Natural killer cell (primary cell): ENCODE results near the gene GNG2. TPM values are rescaled to one million over a fixed set of nuclear protein-coding genes. Genes with fewer than 3 reads are reported as not detected.

Experiments used
- ATAC-seq, 3 donors: fragments of 150-1000 bp in 2 of 3; fragments of 200-7000 bp in 1 of 3; cut with Tn5 transposase; 1 replicate in 1 of 3; 2 replicates in 2 of 3; pipeline ENCODE4 v1.10.0; 2021; ENCODE audit warnings: mild to moderate bottlenecking in 2 of 3, moderate library complexity in 2 of 3
- DNase-seq, 2 donors: peaks; one replicate each; pipeline versions ENCODE4 v3.0.0 to v3.0.0-alpha.2; 2013 to 2021; ENCODE audit warnings: mixed read lengths in 1 of 2
- H3K27ac ChIP-seq: one replicate; pipeline ENCODE4 v1.5.1; 2013; ENCODE audit warnings: mild to moderate bottlenecking, low read length
- H3K27me3 ChIP-seq: one replicate; pipeline ENCODE4 v1.6.1; 2013; ENCODE audit warnings: low read length; ENCODE audit not compliant: control insufficient read depth, insufficient read depth
- H3K36me3 ChIP-seq: one replicate; pipeline ENCODE4 v1.6.1; 2013; ENCODE audit warnings: low read length; ENCODE audit not compliant: control insufficient read depth, insufficient read depth
- H3K4me1 ChIP-seq: one replicate; pipeline ENCODE4 v1.6.1; 2013; ENCODE audit warnings: low read length; ENCODE audit not compliant: control insufficient read depth, insufficient read depth
- H3K4me3 ChIP-seq: one replicate; pipeline ENCODE4 v1.5.1; 2013; ENCODE audit warnings: low read length
- H3K9me3 ChIP-seq: one replicate; pipeline ENCODE4 v1.6.1; 2013; ENCODE audit warnings: low read length; ENCODE audit not compliant: control insufficient read depth, insufficient read depth
- H3K27ac Mint-ChIP-seq, 2 donors: one replicate each; pipeline ENCODE4 v1.8.0; 2022; ENCODE audit warnings: mild to moderate bottlenecking in 2 of 2, mixed read lengths in 2 of 2, moderate library complexity in 1 of 2
- H3K27me3 Mint-ChIP-seq, 2 donors: one replicate each; pipeline ENCODE4 v1.8.0; 2022; ENCODE audit warnings: low read depth in 2 of 2, mixed read lengths in 2 of 2
- H3K36me3 Mint-ChIP-seq: one replicate; pipeline ENCODE4 v1.8.0; 2022; ENCODE audit warnings: mixed read lengths
- H3K4me1 Mint-ChIP-seq, 2 donors: one replicate each; pipeline ENCODE4 v1.8.0; 2022; ENCODE audit warnings: mixed read lengths in 2 of 2
- H3K4me3 Mint-ChIP-seq: one replicate; pipeline ENCODE4 v1.8.0; 2022; ENCODE audit warnings: mild to moderate bottlenecking, moderate library complexity, mixed read lengths
- H3K9me3 Mint-ChIP-seq, 2 donors: one replicate each; pipeline ENCODE4 v1.8.0; 2022; ENCODE audit warnings: mixed read lengths in 2 of 2
- CTCF ChIP-seq: fragments of 200-600 bp; IDR thresholded peaks from one replicate; pipeline ENCODE4 v1.8.0; 2022; ENCODE audit warnings: antibody characterized with exemption
- WGBS: methylation state at CpG from one replicate; pipeline ENCODE4 v1.1.7; 2013; ENCODE audit warnings: missing lambda C conversion rate; ENCODE audit not compliant: insufficient coverage; 5-methylcytosine and 5-hydroxymethylcytosine counted together
- intact Hi-C: fragments of 100-400 bp; cut with micrococcal nuclease; formaldehyde crosslinking; loops from one replicate; pipeline ENCODE4 v1.14.2; 2022
- total RNA-seq, 4 donors: library from RNA; stranded (reverse); fragments of 120-200 nt in 1 of 4; gene quantifications; one replicate each; pipeline versions ENCODE4 v1.2.3 to v1.2.4, GENCODE V29; 2013 to 2022

Gene GNG2
- total RNA-seq, 3 donors from 2014 or later (not counting 1 experiment from before 2014, with no cell fraction given) = 552 to 653 (median 582) TPM

- WGBS = 83% methylated on average over 2 of the region's 2 CpGs
- Mint-ChIP-seq H3K4me3 (no peak overlapping the region), H3K36me3 (no peaks in the 10 kb centered on the region), H3K9me3 (no peaks in the 10 kb centered on the region), H3K27me3 (no peaks in the 10 kb centered on the region), H3K27ac (no peak overlapping the region), H3K4me1 (peaks cover 12 to 20% of the 10 kb centered on the region in 2 donors)
- Histone ChIP-seq H3K4me3 (no peak overlapping the region), H3K9me3 (no peaks in the 10 kb centered on the region), H3K27me3 (no peaks in the 10 kb centered on the region), H3K27ac (no peak overlapping the region), H3K4me1 (peaks cover 7% of the 10 kb centered on the region), H3K36me3 (no peaks in the 10 kb centered on the region)
- no peak for TF ChIP-seq CTCF
- DNase-seq (no peak), ATAC-seq (no peak)
- intact Hi-C loops = loop anchor here (1.0 to 5.0 kb wide), 4 partner anchors 46 to 696 kb away; partner anchors contain the start of gene GNG2
Observed at GRCh38 chr14:51978681-51979085, 118.3 kb downstream of the GNG2 start.

- Histone ChIP-seq H3K27me3 (no peaks in the 10 kb centered on the region), H3K4me3 (no peak overlapping the region), H3K9me3 (no peaks in the 10 kb centered on the region), H3K36me3 (no peaks in the 10 kb centered on the region), H3K27ac (no peak overlapping the region), H3K4me1 (peaks cover 7% of the 10 kb centered on the region)
- no peaks in the 10 kb centered on the region for H3K9me3 Mint-ChIP-seq
- H3K36me3 Mint-ChIP-seq = no peaks in the 10 kb centered on the region
- H3K27me3 Mint-ChIP-seq = no peaks in the 10 kb centered on the region
- intact Hi-C loops = loop anchor here (1.0 to 5.0 kb wide), 4 partner anchors 47 to 697 kb away; partner anchors contain the start of gene GNG2
- no peak overlapping the region for H3K27ac Mint-ChIP-seq
- no peak overlapping the region for H3K4me3 Mint-ChIP-seq
- ATAC-seq (peak; percentile 79 to 98 (median 86)), DNase-seq (peak; percentile 79 to 90)
- peak; percentile 92 for TF ChIP-seq CTCF
- WGBS = 29% methylated on average over 17 of the region's 17 CpGs
- peaks cover 12 to 17% of the 10 kb centered on the region in 2 donors for H3K4me1 Mint-ChIP-seq
Observed at GRCh38 chr14:51979088-51979709, 118.8 kb downstream of the GNG2 start.

GRCh38 chr14:51981218-51981854, 120.9 kb downstream of the GNG2 start:
- peaks cover 8 to 10% of the 10 kb centered on the region in 2 donors for H3K4me1 Mint-ChIP-seq
- Histone ChIP-seq H3K27ac (no peak overlapping the region), H3K4me3 (no peak overlapping the region), H3K9me3 (no peaks in the 10 kb centered on the region), H3K4me1 (peaks cover 7% of the 10 kb centered on the region), H3K36me3 (no peaks in the 10 kb centered on the region), H3K27me3 (no peaks in the 10 kb centered on the region)
- WGBS = 85% methylated on average over 4 of the region's 4 CpGs
- H3K27ac Mint-ChIP-seq = no peak overlapping the region
- H3K4me3 Mint-ChIP-seq = no peak overlapping the region
- H3K36me3 Mint-ChIP-seq = no peaks in the 10 kb centered on the region
- ATAC-seq (no peak), DNase-seq (no peak)
- H3K9me3 Mint-ChIP-seq = no peaks in the 10 kb centered on the region
- H3K27me3 Mint-ChIP-seq = no peaks in the 10 kb centered on the region
- TF ChIP-seq CTCF = no peak
- intact Hi-C loops = loop anchor here (10.0 kb wide), 1 partner anchor 327 kb away; the partner anchor contains the start of gene FRMD6
